ENCODE results near the gene YWHAH.

The YWHAH gene

DNA sequence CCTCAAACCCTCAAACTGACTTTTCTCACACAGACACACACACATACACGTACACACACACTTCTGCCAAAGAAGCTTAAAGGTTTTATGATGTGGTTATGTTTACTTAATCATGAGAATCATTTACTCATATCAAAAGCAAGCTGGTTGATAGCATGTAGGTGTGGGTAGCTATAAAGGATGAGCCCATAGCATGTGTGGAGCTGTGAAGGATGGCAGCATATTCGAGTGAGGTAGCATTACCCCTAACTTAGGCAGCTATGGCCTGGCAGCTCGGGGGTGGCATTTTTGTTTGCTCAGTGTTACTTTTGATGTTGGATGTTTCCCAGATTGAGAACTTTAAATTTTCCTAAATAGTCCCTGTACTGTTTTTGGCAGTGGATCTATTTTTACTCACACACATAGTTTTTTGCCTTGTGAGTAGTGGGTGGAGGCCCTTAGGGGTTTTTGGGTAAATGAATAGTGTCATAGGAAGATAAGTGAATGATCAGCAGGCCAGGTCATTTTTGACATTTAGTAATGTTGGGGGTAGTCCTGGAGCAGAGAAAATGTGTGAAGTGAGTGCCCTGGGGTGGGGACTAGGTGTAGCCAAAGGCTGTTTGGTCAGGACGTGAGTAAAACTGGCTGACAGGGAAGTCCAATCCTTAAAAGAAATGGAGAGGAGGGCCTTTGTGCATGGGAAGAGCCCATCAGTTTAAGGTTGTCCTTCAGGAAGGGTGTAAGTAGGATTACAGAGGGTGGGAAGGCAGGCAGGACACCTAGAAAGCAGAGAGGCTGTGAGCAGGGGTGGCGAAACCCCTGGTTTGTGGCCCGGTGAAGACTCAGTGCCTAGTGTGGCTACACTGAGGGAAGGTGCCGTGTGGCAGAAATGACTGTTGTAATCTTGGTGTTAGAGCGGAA is 7.1 kb downstream of the YWHAH start:
- Histone ChIP-seq H3K36me3 (ENCODE audit: low read length) (peaks cover 36% of the 10 kb centered on the region), H3K9ac (ENCODE audit: low read length) (no peak overlapping the region), H4K20me1 (ENCODE audit: low read depth, low read length) (peaks cover 46% of the 10 kb centered on the region)

DNA sequence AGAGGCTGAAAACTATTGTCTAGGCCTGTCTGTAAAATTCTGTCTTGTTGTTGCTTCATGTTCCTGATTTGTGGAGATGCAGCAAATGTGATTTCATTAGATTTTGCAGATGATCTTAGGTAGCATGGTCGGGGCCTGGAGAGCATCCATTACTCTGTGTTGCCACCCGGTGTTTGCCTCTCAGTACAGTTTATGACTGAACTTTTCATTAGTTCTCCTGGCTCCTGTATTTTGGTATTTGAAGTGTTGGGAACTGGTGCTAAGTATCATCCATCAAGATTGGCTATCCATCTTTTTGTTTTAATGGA is 7.7 kb downstream of the YWHAH start:
- H3K27ac ChIP-seq (ENCODE audit: low read depth, low read length) = no peak overlapping the region
- H3K4me3 ChIP-seq (ENCODE audit: insufficient read depth, low read length, poor library complexity, severe bottlenecking) = no peak overlapping the region
- peaks cover 41% of the 10 kb centered on the region for H3K36me3 ChIP-seq (ENCODE audit: low read length)
- H3K4me2 ChIP-seq (ENCODE audit: low read depth, low read length, poor library complexity, severe bottlenecking) = no peak overlapping the region
- H4K20me1 ChIP-seq (ENCODE audit: low read depth, low read length) = peaks cover 52% of the 10 kb centered on the region
- no peak for TF ChIP-seq EZH2phosphoT487 (conservative IDR thresholded peaks at IDR 0.05; ENCODE audit: low read length)
- TF ChIP-seq, protein P1, sequence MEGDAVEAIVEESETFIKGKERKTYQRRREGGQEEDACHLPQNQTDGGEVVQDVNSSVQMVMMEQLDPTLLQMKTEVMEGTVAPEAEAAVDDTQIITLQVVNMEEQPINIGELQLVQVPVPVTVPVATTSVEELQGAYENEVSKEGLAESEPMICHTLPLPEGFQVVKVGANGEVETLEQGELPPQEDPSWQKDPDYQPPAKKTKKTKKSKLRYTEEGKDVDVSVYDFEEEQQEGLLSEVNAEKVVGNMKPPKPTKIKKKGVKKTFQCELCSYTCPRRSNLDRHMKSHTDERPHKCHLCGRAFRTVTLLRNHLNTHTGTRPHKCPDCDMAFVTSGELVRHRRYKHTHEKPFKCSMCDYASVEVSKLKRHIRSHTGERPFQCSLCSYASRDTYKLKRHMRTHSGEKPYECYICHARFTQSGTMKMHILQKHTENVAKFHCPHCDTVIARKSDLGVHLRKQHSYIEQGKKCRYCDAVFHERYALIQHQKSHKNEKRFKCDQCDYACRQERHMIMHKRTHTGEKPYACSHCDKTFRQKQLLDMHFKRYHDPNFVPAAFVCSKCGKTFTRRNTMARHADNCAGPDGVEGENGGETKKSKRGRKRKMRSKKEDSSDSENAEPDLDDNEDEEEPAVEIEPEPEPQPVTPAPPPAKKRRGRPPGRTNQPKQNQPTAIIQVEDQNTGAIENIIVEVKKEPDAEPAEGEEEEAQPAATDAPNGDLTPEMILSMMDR (IDR thresholded peaks at IDR 0.05; ENCODE audit: insufficient read depth, low read length, poor library complexity, severe bottlenecking) = no peak
- H2AFZ ChIP-seq (ENCODE audit: low read depth, low read length, severe bottlenecking) = no peak overlapping the region
- peaks cover 87% of the 10 kb centered on the region for H3K79me2 ChIP-seq (ENCODE audit: insufficient read depth, low read length)
- H3K27me3 ChIP-seq (ENCODE audit: low read length) = no peaks in the 10 kb centered on the region
- no peak overlapping the region for H3K9ac ChIP-seq (ENCODE audit: low read length)
- H3K9me2 ChIP-seq (replicated peaks; ENCODE audit: insufficient read depth, low read length) = no peaks in the 10 kb centered on the region
- H3K9me3 ChIP-seq (ENCODE audit: insufficient read depth, low read length) = no peaks in the 10 kb centered on the region
- H3F3A ChIP-seq (ENCODE audit: insufficient read depth) = peaks cover 6% of the 10 kb centered on the region; the same call in 1 of the 2 replicates

More for the DNA sequence above, 7.1 kb downstream of the YWHAH start:
- H3K27me3 ChIP-seq (ENCODE audit: low read length) = no peaks in the 10 kb centered on the region
- H3K4me2 ChIP-seq (ENCODE audit: low read depth, low read length, poor library complexity, severe bottlenecking) = no peak overlapping the region
- no peak for TF ChIP-seq EZH2phosphoT487 (conservative IDR thresholded peaks at IDR 0.05; ENCODE audit: low read length)
- no peak overlapping the region for H2AFZ ChIP-seq (ENCODE audit: low read depth, low read length, severe bottlenecking)
- peaks cover 93% of the 10 kb centered on the region for H3K79me2 ChIP-seq (ENCODE audit: insufficient read depth, low read length)
- H3K9me2 ChIP-seq (replicated peaks; ENCODE audit: insufficient read depth, low read length) = no peaks in the 10 kb centered on the region
- H3K9me3 ChIP-seq (ENCODE audit: insufficient read depth, low read length) = no peaks in the 10 kb centered on the region
- H3F3A ChIP-seq (ENCODE audit: insufficient read depth) = peaks cover 12% of the 10 kb centered on the region
- H3K4me3 ChIP-seq (ENCODE audit: insufficient read depth, low read length, poor library complexity, severe bottlenecking) = no peak overlapping the region
- H3K27ac ChIP-seq (ENCODE audit: low read depth, low read length) = no peak overlapping the region

DNA sequence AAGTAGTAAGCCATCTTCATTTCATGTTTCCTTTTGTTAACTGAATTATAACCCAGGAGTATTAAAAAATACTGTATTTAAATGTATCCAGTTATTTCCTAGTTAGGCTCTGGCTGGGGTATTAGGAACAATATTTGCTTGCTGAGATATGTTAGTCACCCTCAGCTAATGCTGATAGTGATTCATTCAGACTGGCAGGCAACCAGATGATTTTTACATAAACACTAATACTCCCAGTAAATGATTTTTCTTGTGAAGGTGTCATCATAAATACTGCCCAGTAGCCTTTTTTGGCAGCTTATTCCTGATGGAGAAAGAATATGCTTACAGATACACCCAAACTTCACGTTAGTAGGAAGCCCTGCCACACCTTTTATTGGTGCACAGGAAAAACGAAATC is 8.1 kb downstream of the YWHAH start:
- no peak overlapping the region for H3K27ac ChIP-seq (ENCODE audit: low read depth, low read length)
- no peak overlapping the region for H3K9ac ChIP-seq (ENCODE audit: low read length)
- peaks cover 44% of the 10 kb centered on the region for H3K36me3 ChIP-seq (ENCODE audit: low read length)
- no peak overlapping the region for H2AFZ ChIP-seq (ENCODE audit: low read depth, low read length, severe bottlenecking)
- peaks cover 7% of the 10 kb centered on the region; the same call in 1 of the 2 replicates for H3F3A ChIP-seq (ENCODE audit: insufficient read depth)
- H3K9me3 ChIP-seq (ENCODE audit: insufficient read depth, low read length) = no peaks in the 10 kb centered on the region
- no peak overlapping the region for H3K4me2 ChIP-seq (ENCODE audit: low read depth, low read length, poor library complexity, severe bottlenecking)
- TF ChIP-seq EZH2phosphoT487 (conservative IDR thresholded peaks at IDR 0.05; ENCODE audit: low read length) = no peak
- TF ChIP-seq, protein P1 (IDR thresholded peaks at IDR 0.05; ENCODE audit: insufficient read depth, low read length, poor library complexity, severe bottlenecking) = no peak
- peaks cover 83% of the 10 kb centered on the region for H3K79me2 ChIP-seq (ENCODE audit: insufficient read depth, low read length)
- H3K9me2 ChIP-seq (replicated peaks; ENCODE audit: insufficient read depth, low read length) = no peaks in the 10 kb centered on the region
- no peak overlapping the region for H3K4me3 ChIP-seq (ENCODE audit: insufficient read depth, low read length, poor library complexity, severe bottlenecking)
- H3K27me3 ChIP-seq (ENCODE audit: low read length) = no peaks in the 10 kb centered on the region
- H4K20me1 ChIP-seq (ENCODE audit: low read depth, low read length) = peaks cover 54% of the 10 kb centered on the region

DNA sequence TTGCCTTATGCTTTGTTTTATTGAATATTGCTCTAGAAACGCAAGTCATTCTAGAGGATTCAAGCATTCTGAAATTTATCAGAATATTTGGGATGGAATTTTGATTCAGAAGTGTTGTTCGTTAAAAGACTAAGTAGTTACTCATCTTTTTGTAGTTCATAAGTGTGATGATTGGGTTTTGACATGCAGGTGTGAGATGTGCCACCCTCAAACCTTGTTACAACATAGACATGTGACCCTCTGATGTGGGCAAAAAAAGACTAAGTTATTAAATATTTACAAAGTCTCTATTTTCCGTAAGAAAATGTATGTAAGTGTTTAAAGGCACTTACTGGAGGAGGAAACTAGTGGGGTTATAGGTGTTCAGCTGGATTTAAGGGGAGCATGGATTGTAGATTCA is 8.9 kb downstream of the YWHAH start:
- Histone ChIP-seq H3K9ac (ENCODE audit: low read length) (no peak overlapping the region), H4K20me1 (ENCODE audit: low read depth, low read length) (peaks cover 49% of the 10 kb centered on the region), H3K4me2 (ENCODE audit: low read depth, low read length, poor library complexity, severe bottlenecking) (no peak overlapping the region), H3K27me3 (ENCODE audit: low read length) (no peaks in the 10 kb centered on the region), H2AFZ (ENCODE audit: low read depth, low read length, severe bottlenecking) (no peak overlapping the region), H3K9me2 (replicated peaks; ENCODE audit: insufficient read depth, low read length) (no peaks in the 10 kb centered on the region), H3K4me3 (ENCODE audit: insufficient read depth, low read length, poor library complexity, severe bottlenecking) (no peak overlapping the region), H3F3A (ENCODE audit: insufficient read depth) (peaks cover 12% of the 10 kb centered on the region; the same call in 1 of the 2 replicates), H3K27ac (ENCODE audit: low read depth, low read length) (no peak overlapping the region), H3K9me3 (ENCODE audit: insufficient read depth, low read length) (no peaks in the 10 kb centered on the region), H3K79me2 (ENCODE audit: insufficient read depth, low read length) (peaks cover 75% of the 10 kb centered on the region), H3K36me3 (ENCODE audit: low read length) (peaks cover 39% of the 10 kb centered on the region)
- TF ChIP-seq, protein P1 (IDR thresholded peaks at IDR 0.05; ENCODE audit: insufficient read depth, low read length, poor library complexity, severe bottlenecking) = no peak
- TF ChIP-seq EZH2phosphoT487 (conservative IDR thresholded peaks at IDR 0.05; ENCODE audit: low read length) = no peak
